NB4 (cell line): ENCODE data around the gene HDAC11.

Source experiments
- DNase-seq: peaks from one replicate; pipeline ENCODE4 v3.0.0; 2010; ENCODE audit warnings: low read depth
- H3K4me3 ChIP-seq: one replicate; pipeline ENCODE4 v1.5.1; 2011; ENCODE audit warnings: mild to moderate bottlenecking, low read depth, low read length, moderate library complexity
- CTCF ChIP-seq: IDR thresholded peaks from one replicate; pipeline ENCODE4 v1.5.1; 2012; ENCODE audit warnings: low read depth, low read length
- MAX ChIP-seq: IDR thresholded peaks from 2 replicates; pipeline ENCODE4 v1.6.1; 2011; ENCODE audit warnings: low read depth, low read length
- MYC ChIP-seq: IDR thresholded peaks from 2 replicates; pipeline ENCODE4 v1.6.1; 2011; ENCODE audit warnings: low read depth, low read length
- POLR2A ChIP-seq: IDR thresholded peaks from 2 replicates; pipeline ENCODE4 v1.6.1; 2011; ENCODE audit warnings: mild to moderate bottlenecking; ENCODE audit not compliant: insufficient read length; ENCODE audit errors: extremely low read depth

HDAC11 gene

GRCh38 chr3:13475871-13476590 is 4.1 kb upstream of the HDAC11 start:
- no peak overlapping the region for H3K4me3 ChIP-seq
- no peak for DNase-seq
- TF ChIP-seq MAX (no peak), POLR2A (no peak), CTCF (no peak), MYC (no peak)

GRCh38 chr3:13477943-13478342 is 2.2 kb upstream of the HDAC11 start:
- H3K4me3 ChIP-seq: no peak overlapping the region
- no peak for TF ChIP-seq POLR2A
- no peak for TF ChIP-seq MAX
- no peak for TF ChIP-seq CTCF
- TF ChIP-seq MYC: no peak
- no peak for DNase-seq

- no peak for TF ChIP-seq POLR2A
- TF ChIP-seq CTCF: no peak
- TF ChIP-seq MAX: no peak
- no peak for TF ChIP-seq MYC
- DNase-seq: no peak
- peak overlapping the region; percentile 59 for H3K4me3 ChIP-seq
Observed at GRCh38 chr3:13479332-13479581, 849 bp upstream of the HDAC11 start.

- no peak for DNase-seq
- TF ChIP-seq CTCF (no peak), MYC (no peak), POLR2A (no peak), MAX (no peak)
- H3K4me3 ChIP-seq: no peak overlapping the region
Observed at GRCh38 chr3:13480340-13481318, 523 bp downstream of the HDAC11 start.

GRCh38 chr3:13482106-13482690 is 2.1 kb downstream of the HDAC11 start:
- TF ChIP-seq POLR2A (no peak), MAX (no peak), MYC (no peak), CTCF (no peak)

More at GRCh38 chr3:13482106-13482690, 2.1 kb downstream of the HDAC11 start:
- no peak overlapping the region for H3K4me3 ChIP-seq
- no peak for DNase-seq
